K562 (cell line): ENCODE measurements around the gene MEGF9. TPM values are rescaled to one million over a fixed set of nuclear protein-coding genes. Genes with fewer than 3 reads are reported as not detected.

ENCODE experiments used
- ATAC-seq: fragments of 200-7000 bp; cut with Tn5 transposase; 3 replicates; pipeline ENCODE4 v1.9.1; 2020; ENCODE audit warnings: moderate library complexity
- BruUV-seq: library from RNA; stranded (reverse); fragments of 400-500 nt; replicated peaks from 2 replicates; lab custom pipeline; 2021; lab: Mats Ljungman, UMichigan
- CTCF ChIA-PET: fragments of 300-600 bp; formaldehyde crosslinking; extraction: SDS; loops from one replicate; lab custom pipeline; 2021; ENCODE audit warnings: low intra/inter-chr PET ratio; lab: Yijun Ruan, JAX
- POLR2A ChIA-PET: fragments of 300-600, 350-650 bp; sonication (Branson Sonifier 250); formaldehyde crosslinking; extraction: SDS; loops from one replicate; lab custom pipeline; 2021; ENCODE audit warnings: antibody characterized with exemption, inconsistent platforms; lab: Yijun Ruan, JAX
- DNase-seq, 4 experiments: peaks; one replicate each; pipeline versions ENCODE4 v3.0.0 to v3.0.0-alpha.2; 2011 to 2018; ENCODE audit warnings: low spot score in 3 of 4, mixed read lengths in 3 of 4; ENCODE audit errors: extremely low read depth in 1 of 4
- FAIRE-seq: peaks from 2 replicates; lab custom pipeline; 2011; peaks lifted over from hg19 to GRCh38; lab: Jason Lieb, UNC
- H2AFZ ChIP-seq: 2 replicates; pipeline ENCODE4 v1.6.0; 2011; ENCODE audit warnings: low read depth, low read length, control low read depth, inconsistent platforms
- H3K27ac ChIP-seq: fragments of 200-600 bp; 3 replicates; pipeline ENCODE4 v1.8.0; 2011; ENCODE audit warnings: low read depth, mild to moderate bottlenecking, control low read depth, inconsistent platforms, low read length, moderate library complexity, mixed read lengths; ENCODE audit errors: extremely low read depth
- H3K27me3 ChIP-seq, 2 experiments: fragments of 300-600 bp in 1 of 2; 2 replicates in 1 of 2; 3 replicates in 1 of 2; pipeline versions ENCODE4 v1.6.0 to v1.8.0; 2011; ENCODE audit warnings: inconsistent platforms in 2 of 2, low read length in 2 of 2, mild to moderate bottlenecking in 1 of 2, mixed read lengths in 1 of 2, moderate library complexity in 1 of 2; ENCODE audit not compliant: control insufficient read depth in 2 of 2, insufficient read depth in 2 of 2
- H3K36me3 ChIP-seq: fragments of 300-600 bp; 3 replicates; pipeline ENCODE4 v1.8.0; 2011; ENCODE audit warnings: mild to moderate bottlenecking, low read length, inconsistent platforms; ENCODE audit not compliant: control insufficient read depth, insufficient read depth
- H3K4me1 ChIP-seq, 2 experiments: fragments of 200-600 bp in 1 of 2; replicated peaks in 1 of 2; 2 replicates in 1 of 2; 3 replicates in 1 of 2; pipeline versions ENCODE4 v1.5.1 to v1.8.0; 2011; ENCODE audit warnings: inconsistent platforms in 2 of 2, low read length in 2 of 2, mild to moderate bottlenecking in 1 of 2, mixed read lengths in 1 of 2, moderate library complexity in 1 of 2; ENCODE audit not compliant: control insufficient read depth in 2 of 2, insufficient read depth in 2 of 2
- H3K4me2 ChIP-seq: 2 replicates; pipeline ENCODE4 v1.6.1; 2011; ENCODE audit warnings: low read length, control low read depth, inconsistent platforms, mixed read lengths; ENCODE audit not compliant: insufficient read depth
- H3K4me3 ChIP-seq: fragments of 200-600 bp; sonication (generic), shearing (Covaris generic); 2 replicates; pipeline ENCODE4 v1.5.1; 2016; ENCODE audit warnings: control low read depth, inconsistent platforms
- H3K79me2 ChIP-seq: fragments of 200-600 bp; 3 replicates; pipeline ENCODE4 v1.8.0; 2011; ENCODE audit warnings: low read length, inconsistent platforms; ENCODE audit not compliant: control insufficient read depth, insufficient read depth
- H3K9ac ChIP-seq, 2 experiments: 2 replicates each; pipeline versions ENCODE4 v1.6.0 to v1.6.1; 2011; ENCODE audit warnings: low read depth in 2 of 2, low read length in 2 of 2, control low read depth in 1 of 2, inconsistent platforms in 1 of 2, mild to moderate bottlenecking in 1 of 2, mixed read lengths in 1 of 2; ENCODE audit not compliant: insufficient read depth in 1 of 2
- H3K9me1 ChIP-seq: one replicate; pipeline ENCODE4 v1.6.0; 2011; ENCODE audit warnings: inconsistent platforms, mild to moderate bottlenecking, low read length, moderate library complexity; ENCODE audit not compliant: control insufficient read depth, insufficient read depth
- H3K9me3 ChIP-seq: replicated peaks from 2 replicates; pipeline ENCODE4 v1.5.1; 2011; ENCODE audit warnings: low read depth, low read length, inconsistent platforms; ENCODE audit not compliant: control insufficient read depth, insufficient read depth
- H4K20me1 ChIP-seq: replicated peaks from 2 replicates; pipeline ENCODE4 v1.6.1; 2011; ENCODE audit warnings: low read length, inconsistent platforms, mixed read lengths; ENCODE audit not compliant: control insufficient read depth, insufficient read depth
- BCL6 ChIP-seq: fragments of 250-450 bp; sonication (Bioruptor Pico); IDR thresholded peaks from 2 replicates; pipeline ENCODE4 v1.4.0; 2020
- CBFA2T3 ChIP-seq: fragments of 450-650 bp; IDR thresholded peaks from 2 replicates; pipeline ENCODE4 v1.6.1; 2017
- HEY1 ChIP-seq: fragments of 250-450 bp; sonication (Bioruptor Pico); IDR thresholded peaks from 2 replicates; pipeline ENCODE4 v1.5.0; 2020; ENCODE audit warnings: mild to moderate bottlenecking, moderate library complexity, borderline replicate concordance
- TBP ChIP-seq: optimal IDR thresholded peaks from 2 replicates; pipeline ENCODE3; 2011; ENCODE audit warnings: low read depth, low read length, improper control_type of control experiment
- TEAD4 ChIP-seq, 2 experiments: sonication (generic) in 1 of 2; formaldehyde crosslinking in 1 of 2; IDR thresholded peaks; 2 replicates each; pipeline versions ENCODE4 v1.6.1 to v1.8.0; 2012 to 2022; ENCODE audit warnings: borderline replicate concordance in 1 of 2, inconsistent platforms in 1 of 2, low read length in 1 of 2, mild to moderate bottlenecking in 1 of 2, missing genetic modification reagents in 1 of 2
- TSC22D4 ChIP-seq: fragments of 450-650 bp; IDR thresholded peaks from 2 replicates; pipeline ENCODE4 v1.6.1; 2016; ENCODE audit warnings: missing genetic modification characterization, missing biosample characterization, control low read depth
- WGBS: fragments of 100-300 bp; shearing (Covaris generic); methylation state at CpG from one replicate; pipeline ENCODE4 v1.1.6; 2016; ENCODE audit warnings: low coverage, mixed read lengths; ENCODE audit not compliant: insufficient coverage; ENCODE audit errors: missing lambda C conversion rate; 5-methylcytosine and 5-hydroxymethylcytosine counted together
- in situ Hi-C: fragments of 300-500 bp; cut with MboI; formaldehyde crosslinking; loops from 4 replicates; pipeline ENCODE4 v1.15.0; 2018; ENCODE audit warnings: inconsistent platforms, mixed read lengths
- intact Hi-C: fragments of 100-400 bp; cut with micrococcal nuclease; formaldehyde crosslinking; loops from 2 replicates; pipeline ENCODE4 v1.14.2; 2022
- polyA plus RNA-seq, 8 experiments: library from polyadenylated mRNA; depleted of rRNA in 4 of 8; stranded (reverse) in 5 of 8; unstranded in 3 of 8; fragments of >200 nt; fragmentation: Nextera tagmentation in 2 of 8; fragmentation: Illumina TruSeq in 1 of 8; extraction: Ambion mirVana in 2 of 8; extraction: Trizol in 1 of 8; gene quantifications; 2 replicates each; pipeline versions ENCODE4 v1.2.1 to v1.2.3, GENCODE V29; 2011 to 2014; ENCODE audit warnings: inconsistent platforms in 1 of 8, missing spikeins in 1 of 8
- total RNA-seq, 7 experiments: library from RNA; depleted of rRNA in 6 of 7; stranded (reverse); fragments of >200 nt in 6 of 7; fragmentation: Illumina TruSeq in 2 of 7; extraction: Trizol in 2 of 7; gene quantifications; 2 replicates each; pipeline versions ENCODE4 v1.2.1 to v1.2.3, GENCODE V29; 2011 to 2021; ENCODE audit warnings: low replicate concordance in 1 of 7
- TF ChIP-seq, protein P1 (sequence below): fragments of 450-650 bp; formaldehyde crosslinking; IDR thresholded peaks from 2 replicates; pipeline ENCODE4 v1.4.0; 2020; ENCODE audit warnings: mild to moderate bottlenecking, moderate library complexity

Gene MEGF9
- total and polyA plus RNA-seq, 9 of the 15 experiments (the other 6 are each of a cell fraction or from before 2014, with no cell fraction given), result 2.1 to 6.2 (median 3.8) TPM

DNA sequence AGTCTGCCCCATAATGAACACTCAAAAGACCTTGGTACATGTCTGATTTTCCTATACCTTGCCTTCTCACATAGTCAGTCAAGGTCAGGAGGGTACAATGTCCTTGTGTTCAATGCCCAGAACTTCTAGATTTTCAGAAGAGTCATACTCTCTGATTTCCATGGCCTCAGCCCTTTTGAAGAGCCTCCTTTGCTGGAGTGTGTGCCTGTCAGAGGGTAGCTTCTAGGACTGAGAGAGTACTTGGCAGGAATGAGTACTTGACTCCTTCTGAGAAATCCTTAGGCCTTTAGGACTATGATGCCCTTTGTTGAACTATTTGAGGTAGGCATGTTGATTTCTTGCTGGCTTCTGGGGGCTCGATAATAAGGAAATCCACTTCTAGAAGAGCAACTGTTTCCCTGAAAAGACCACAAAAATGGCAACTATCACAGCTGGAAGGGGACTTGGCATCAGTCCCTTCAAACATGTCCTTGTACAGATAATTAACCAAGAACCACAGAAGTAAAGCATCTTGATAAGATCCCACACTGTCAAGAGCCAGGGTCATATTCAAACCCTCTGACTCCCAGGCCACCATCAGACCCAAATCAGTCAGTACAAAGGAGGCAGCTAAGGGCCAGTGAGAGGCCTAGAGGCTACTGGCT, 10.6 kb upstream of the MEGF9 start:
- POLR2A ChIA-PET, result no interaction called here

More for the DNA sequence above, 10.6 kb upstream of the MEGF9 start:
- H3K27me3 ChIP-seq, result no peaks in the 10 kb centered on the region
- no peak overlapping the region for H2AFZ ChIP-seq
- in situ Hi-C loops, result no loop called here
- FAIRE-seq (peak; percentile 32), DNase-seq (no peak), ATAC-seq (no peak)
- no peaks in the 10 kb centered on the region for H4K20me1 ChIP-seq
- peaks cover 0 to 7% of the 10 kb centered on the region in 2 experiments; a peak in 4 of 5 replicates for H3K4me1 ChIP-seq
- H3K9me3 ChIP-seq, result no peaks in the 10 kb centered on the region
- no peak overlapping the region for H3K4me2 ChIP-seq
- H3K36me3 ChIP-seq, result no peaks in the 10 kb centered on the region
- H3K27ac ChIP-seq, result no peak overlapping the region
- CTCF ChIA-PET, result no interaction called here
- WGBS, result 20% methylated on average over 1 of the region's 1 CpG
- TF ChIP-seq TEAD4 (IDR thresholded peaks at IDR 0.05; ENCODE audit: low read length) (peak; percentile 34; the same call in 1 of the 2 replicates), TEAD4 (CRISPR knock-in tag; IDR thresholded peaks at IDR 0.05; ENCODE audit: borderline replicate concordance) (no peak), HEY1 (CRISPR knock-in tag) (no peak), BCL6 (no peak), TSC22D4 (tag) (no peak), TBP (no peak), CBFA2T3 (0 out of 2 replicates have a peak, but pooled peaks have one; percentile 9)
- TF ChIP-seq, protein P1, sequence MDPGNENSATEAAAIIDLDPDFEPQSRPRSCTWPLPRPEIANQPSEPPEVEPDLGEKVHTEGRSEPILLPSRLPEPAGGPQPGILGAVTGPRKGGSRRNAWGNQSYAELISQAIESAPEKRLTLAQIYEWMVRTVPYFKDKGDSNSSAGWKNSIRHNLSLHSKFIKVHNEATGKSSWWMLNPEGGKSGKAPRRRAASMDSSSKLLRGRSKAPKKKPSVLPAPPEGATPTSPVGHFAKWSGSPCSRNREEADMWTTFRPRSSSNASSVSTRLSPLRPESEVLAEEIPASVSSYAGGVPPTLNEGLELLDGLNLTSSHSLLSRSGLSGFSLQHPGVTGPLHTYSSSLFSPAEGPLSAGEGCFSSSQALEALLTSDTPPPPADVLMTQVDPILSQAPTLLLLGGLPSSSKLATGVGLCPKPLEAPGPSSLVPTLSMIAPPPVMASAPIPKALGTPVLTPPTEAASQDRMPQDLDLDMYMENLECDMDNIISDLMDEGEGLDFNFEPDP (CRISPR knock-in tag), result no peak
- no peak overlapping the region for H3K4me3 ChIP-seq
- no peaks in the 10 kb centered on the region for H3K79me2 ChIP-seq
- intact Hi-C loops, result no loop called here
- no peak overlapping the region for H3K9ac ChIP-seq
- BruUV-seq, result no TSS peak
- H3K9me1 ChIP-seq, result no peaks in the 10 kb centered on the region
